HUDEP-2 (cell line): ENCODE results near the gene SLC9A8.
"Not testable (repeated sequence)": the region's sequence is repeated elsewhere in the genome, so short reads cannot be mapped to it uniquely, and the experiment has no call there.

ENCODE experiments used
- DNase-seq, 76 experiments: peaks; one replicate each; lab custom pipeline; 2025; ENCODE audit not compliant: unreplicated experiment in 76 of 76; lab: John Stamatoyannopoulos, UW

Gene SLC9A8

GRCh38 chr20:49786668-49787370 is 25.8 kb upstream of the SLC9A8 start:
- no peak for DNase-seq

DNA sequence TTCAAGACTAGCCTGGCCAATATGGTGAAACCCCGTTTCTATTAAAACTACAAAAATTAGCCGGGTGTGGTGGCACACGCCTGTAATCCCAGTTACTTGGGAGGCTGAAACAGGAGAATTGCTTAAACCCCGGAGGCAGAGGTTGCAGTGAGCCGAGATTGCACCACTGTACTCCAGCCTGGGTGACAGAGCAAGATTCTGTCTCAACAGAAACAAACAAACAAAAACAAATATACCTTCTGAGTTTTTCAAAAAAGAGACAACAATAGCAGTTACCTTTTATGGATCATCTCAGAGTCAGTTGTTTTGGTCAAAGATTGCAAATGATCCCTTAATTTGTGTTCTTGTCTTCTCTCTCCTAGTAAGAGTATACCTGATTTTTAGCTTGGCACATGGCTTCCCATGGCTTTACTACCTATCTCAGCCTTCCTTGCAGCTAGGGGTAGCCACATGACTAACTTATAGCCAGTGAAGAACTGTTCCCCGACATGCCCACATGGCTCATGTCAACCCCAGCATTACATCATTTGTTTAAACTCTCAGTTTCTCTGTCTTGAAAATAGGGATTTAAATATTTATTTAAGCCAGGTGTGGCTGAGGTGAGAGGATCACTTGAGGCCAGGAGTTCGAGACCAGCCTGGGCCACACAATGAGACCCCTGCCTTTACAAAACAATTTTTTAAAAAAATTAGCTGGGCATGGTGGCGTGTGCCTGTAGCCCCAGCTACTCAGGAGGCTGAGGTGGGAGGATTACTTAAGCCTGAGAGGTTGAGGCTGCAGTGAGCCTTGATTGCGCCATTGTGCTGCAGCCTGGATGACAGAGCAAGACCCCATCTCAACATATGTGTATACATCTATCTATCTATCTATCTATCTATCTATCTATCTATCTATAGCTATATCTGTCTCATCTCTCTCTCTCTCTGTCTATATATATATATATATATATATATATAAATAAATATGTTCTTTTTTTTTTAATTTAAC is 25.0 kb upstream of the SLC9A8 start:
- no peak for DNase-seq

DNA sequence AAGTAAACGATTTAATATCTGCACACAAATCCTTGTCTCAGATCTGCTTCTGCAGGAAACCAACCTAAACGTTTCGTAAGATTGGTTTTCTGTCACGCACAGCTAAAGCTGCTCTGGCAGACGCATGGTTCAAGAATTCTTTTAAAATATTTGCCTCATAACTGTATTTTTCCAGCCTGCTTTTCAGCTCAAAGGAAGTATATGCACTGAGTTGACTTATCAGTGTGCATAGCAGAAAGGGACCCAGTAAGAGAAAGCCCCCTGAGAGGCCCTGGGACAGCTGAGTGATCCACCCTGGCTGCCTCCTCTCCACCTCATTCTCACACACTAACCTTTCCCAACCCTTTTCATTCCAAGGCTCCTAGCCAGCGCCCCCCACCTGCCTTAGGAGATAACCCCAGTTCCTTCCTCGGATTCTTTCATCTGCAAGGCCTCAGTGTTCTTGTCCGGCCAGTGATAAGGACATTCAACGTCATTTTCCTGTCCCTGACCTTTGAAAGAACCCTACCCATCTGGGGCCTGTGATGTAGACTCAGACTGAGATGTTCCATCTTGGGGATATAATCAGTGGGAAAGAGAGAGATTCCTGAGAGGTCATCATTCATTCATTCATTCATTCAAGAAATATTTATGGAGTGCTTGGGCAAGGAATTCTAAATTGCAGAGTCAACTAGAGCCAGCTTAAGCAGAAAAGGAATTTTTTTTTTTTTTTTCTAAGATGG is 22.4 kb upstream of the SLC9A8 start:
- peak in 4 of 76 experiments; percentile 2 to 12 (median 11) for DNase-seq

GRCh38 chr20:49791165-49791564 is 21.5 kb upstream of the SLC9A8 start:
- DNase-seq, result no peak

- no peak for DNase-seq
Observed at GRCh38 chr20:49792006-49792405, 20.6 kb upstream of the SLC9A8 start.

- DNase-seq, result no peak
Observed at GRCh38 chr20:49792611-49793010, 20.0 kb upstream of the SLC9A8 start.

- no peak for DNase-seq
Observed at GRCh38 chr20:49794336-49795134, 18.1 kb upstream of the SLC9A8 start.

DNA sequence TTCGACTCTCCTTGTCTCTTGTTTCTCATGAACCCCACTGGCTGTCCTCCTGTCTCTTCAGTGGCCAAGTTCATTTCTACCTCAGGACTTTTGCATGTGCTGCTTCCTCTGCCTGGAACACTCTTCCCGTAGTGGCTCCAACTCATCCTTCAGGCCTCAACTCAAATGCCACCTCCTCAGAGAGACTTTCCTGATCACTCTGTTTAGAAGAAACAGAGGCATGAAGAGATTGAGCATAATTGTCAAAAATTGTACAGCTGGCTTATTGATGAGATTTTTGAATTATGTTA is 17.5 kb upstream of the SLC9A8 start:
- no peak for DNase-seq

DNA sequence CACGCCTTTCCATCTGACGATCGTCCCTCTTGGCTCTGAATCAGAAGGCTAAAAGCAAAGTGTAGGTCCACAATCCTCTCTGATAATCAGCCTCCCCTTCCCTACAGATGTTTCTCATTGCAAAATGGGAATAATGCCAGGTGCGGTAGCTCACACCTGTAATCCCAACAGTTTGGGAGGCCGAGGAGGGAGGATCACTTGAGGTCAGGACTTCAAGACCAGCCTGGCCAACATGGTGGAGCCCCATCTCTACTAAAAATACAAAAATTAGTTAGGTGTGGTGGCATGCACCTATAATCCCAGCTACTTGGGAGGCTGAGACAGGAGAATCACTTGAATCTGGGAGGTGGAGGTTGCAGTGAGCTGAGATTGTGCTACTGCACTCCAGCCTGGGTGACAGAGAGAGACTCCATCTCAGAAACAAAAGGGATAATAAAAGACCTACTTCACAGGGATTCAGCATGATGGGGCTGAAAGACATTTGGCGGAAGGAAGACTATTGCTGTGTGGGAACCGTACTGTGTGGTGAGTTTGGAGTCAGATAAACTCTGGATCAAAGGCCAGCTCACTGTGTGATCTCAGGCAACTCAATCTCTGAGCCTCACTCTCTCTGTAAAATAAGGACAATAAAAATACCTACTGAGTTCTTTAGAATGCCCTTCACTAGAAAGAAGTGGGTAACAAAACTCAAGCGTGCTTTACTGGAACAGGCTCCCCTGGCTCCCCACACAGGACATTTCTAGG is 15.9 kb upstream of the SLC9A8 start:
- DNase-seq, result no peak

- DNase-seq, result no peak
Observed at GRCh38 chr20:49797344-49797615, 15.3 kb upstream of the SLC9A8 start.

DNA sequence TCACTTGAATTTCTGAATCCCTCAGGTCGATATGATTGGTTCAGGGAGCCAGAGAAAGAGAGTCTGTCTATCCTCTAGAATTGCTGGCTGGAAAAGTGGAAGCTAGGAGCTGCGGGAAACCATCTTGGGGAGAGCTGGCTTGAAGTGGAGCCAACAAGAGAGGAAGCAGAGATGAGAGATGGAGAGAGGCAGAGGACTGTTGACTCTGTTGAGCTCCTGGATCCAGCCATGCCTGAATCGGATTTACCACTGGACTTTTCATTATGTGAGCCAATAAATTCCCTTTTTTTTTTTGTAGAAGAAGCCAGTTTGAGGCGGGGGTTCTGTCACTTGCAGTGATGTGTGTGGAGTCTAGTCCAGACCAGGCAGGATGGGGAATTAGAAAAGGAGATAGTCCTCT is 13.9 kb upstream of the SLC9A8 start:
- no peak for DNase-seq

- DNase-seq, result no peak
Observed at GRCh38 chr20:49799698-49800097, 12.9 kb upstream of the SLC9A8 start.

GRCh38 chr20:49803418-49803817 is 9.2 kb upstream of the SLC9A8 start:
- DNase-seq, result no peak

GRCh38 chr20:49804364-49804763 is 8.3 kb upstream of the SLC9A8 start:
- no peak for DNase-seq

GRCh38 chr20:49805224-49805876 is 7.3 kb upstream of the SLC9A8 start:
- DNase-seq, result not testable (repeated sequence)

DNA sequence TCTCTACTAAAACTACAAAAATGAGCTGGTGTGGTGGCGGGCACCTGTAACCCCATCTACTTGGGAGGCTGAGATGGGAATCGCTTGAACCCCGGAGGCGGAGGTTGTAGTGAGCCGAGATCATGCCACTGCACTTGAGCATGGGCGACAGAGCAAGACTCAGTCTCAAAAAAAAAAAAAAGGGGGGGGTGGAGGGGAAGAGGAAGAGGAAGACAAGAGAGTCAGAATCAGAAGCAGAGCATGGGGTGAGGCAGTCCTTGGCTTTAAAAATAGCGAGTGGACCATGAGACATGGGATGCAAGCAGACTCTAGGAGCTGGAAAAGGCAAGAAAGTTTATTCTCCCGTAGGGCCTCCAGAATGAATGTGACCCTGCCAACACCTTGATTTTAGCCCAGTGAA is 3.9 kb upstream of the SLC9A8 start:
- DNase-seq, result no peak

DNA sequence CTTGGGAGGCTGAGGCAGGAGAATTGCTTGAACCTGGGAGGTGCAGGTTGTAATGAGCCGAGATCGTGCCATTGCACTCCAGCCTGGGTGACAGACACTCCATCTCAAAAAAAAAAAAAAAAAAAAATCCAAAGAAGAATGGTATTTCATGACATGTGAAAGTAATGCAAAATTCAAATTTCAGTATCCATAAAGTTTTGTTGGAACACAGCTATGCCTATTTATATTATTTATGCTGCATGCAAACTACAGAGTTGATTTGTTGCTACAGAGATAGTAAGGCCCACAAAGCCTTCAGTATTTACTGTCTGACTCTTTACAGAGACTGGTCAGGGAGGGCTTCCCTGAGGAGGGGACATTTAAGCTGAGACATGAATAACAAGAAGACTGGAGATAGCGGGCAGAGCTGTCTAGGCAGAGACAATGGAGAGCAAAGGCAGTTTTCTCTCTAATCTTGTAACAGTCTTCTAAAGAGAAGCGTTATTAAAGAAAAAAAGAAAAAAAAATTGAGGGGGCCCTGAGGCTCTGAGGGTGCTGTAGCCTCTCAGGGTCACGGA is 2.7 kb upstream of the SLC9A8 start:
- no peak for DNase-seq

- no peak for DNase-seq
Observed at GRCh38 chr20:49810491-49811190, 2.0 kb upstream of the SLC9A8 start.
